D721Med (cell line): ENCODE results near the gene GGNBP2.

Source experiments
- DNase-seq: peaks from one replicate; pipeline ENCODE4 v3.0.0; 2011; ENCODE audit warnings: low spot score; ENCODE audit not compliant: insufficient read length
- FAIRE-seq: peaks from 2 replicates; lab custom pipeline; 2011; peaks lifted over from hg19 to GRCh38; lab: Jason Lieb, UNC
- TF ChIP-seq, protein P1 (sequence below): IDR thresholded peaks from 2 replicates; pipeline ENCODE4 v1.5.1; 2012; ENCODE audit warnings: mild to moderate bottlenecking, control low read depth; ENCODE audit not compliant: insufficient read depth; ENCODE audit errors: missing control alignments

The GGNBP2 gene

DNA sequence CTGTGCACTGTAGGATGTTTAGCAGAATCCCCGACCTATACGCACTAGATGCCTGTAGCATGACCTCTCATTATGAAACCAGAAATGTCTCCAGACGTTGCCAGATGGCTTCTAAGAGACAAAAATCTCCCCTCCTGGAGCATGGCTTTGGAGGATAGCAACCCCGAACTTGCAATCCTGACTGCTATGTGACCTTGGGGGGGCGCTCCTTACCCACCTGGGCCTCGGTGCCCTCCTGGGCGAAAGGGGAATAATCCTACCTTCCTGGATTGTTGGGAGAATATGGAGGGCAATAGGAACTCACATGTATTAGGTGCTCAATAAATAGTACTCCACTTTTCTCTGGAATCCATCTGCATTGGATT, 64.8 kb downstream of the GGNBP2 start:
- FAIRE-seq (no peak), DNase-seq (no peak)
- TF ChIP-seq, protein P1, sequence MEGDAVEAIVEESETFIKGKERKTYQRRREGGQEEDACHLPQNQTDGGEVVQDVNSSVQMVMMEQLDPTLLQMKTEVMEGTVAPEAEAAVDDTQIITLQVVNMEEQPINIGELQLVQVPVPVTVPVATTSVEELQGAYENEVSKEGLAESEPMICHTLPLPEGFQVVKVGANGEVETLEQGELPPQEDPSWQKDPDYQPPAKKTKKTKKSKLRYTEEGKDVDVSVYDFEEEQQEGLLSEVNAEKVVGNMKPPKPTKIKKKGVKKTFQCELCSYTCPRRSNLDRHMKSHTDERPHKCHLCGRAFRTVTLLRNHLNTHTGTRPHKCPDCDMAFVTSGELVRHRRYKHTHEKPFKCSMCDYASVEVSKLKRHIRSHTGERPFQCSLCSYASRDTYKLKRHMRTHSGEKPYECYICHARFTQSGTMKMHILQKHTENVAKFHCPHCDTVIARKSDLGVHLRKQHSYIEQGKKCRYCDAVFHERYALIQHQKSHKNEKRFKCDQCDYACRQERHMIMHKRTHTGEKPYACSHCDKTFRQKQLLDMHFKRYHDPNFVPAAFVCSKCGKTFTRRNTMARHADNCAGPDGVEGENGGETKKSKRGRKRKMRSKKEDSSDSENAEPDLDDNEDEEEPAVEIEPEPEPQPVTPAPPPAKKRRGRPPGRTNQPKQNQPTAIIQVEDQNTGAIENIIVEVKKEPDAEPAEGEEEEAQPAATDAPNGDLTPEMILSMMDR, result no peak

DNA sequence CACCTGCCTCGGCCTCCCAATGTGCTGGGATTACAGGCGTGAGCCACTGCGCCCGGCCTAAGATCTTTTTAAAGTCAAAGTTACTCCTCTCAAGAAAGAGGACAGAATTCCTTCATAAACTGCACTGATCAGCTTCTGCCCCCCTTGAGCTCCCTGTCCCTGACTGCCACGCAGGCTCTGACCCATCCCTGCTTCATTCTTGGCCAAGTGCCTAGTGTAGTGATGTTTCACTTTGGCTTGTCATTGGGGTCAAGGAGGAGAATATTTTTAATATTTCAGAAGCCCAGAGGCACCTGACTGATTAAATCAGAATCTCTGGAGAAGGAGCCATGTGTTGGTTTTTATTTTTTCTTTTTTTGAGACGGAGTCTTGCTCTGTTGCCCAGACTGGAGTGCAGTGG, 65.8 kb downstream of the GGNBP2 start:
- no peak for DNase-seq
- TF ChIP-seq, protein P1, result no peak
- FAIRE-seq, result no peak

DNA sequence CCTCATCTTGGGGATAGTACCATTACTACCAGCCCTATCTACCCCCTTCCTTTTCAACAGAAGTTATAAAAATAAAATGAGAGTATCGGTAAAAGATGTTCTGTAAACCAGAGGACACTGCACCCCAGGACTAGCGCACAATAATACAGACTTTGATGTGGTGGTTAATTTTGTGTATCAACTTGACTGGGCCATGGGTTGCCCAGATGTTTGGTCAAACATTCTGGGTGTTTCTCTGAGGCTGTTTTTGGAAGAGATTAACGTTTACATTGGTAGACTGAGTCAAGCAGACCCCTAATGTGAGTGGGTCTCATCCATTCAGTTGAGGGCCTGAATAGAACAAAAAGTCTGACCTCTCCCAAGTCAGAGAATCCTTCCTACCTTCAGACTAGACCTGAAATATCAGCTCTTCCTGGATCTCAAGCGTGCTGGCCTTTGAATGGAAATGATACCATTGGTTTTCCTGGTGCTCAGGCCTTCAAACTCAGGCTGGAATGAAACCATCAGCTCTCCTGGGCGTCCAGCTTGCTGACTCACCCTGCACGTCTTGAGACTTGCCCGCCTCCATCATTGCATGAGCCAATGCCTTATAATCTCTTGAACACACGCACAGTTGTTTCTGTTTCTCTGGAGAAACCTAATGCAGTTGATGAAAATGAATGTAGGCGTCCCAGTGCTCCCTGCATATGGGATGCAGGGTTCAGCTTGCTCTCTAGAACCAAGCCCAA, 66.8 kb downstream of the GGNBP2 start:
- TF ChIP-seq, protein P1, result no peak
- DNase-seq (no peak), FAIRE-seq (no peak)

DNA sequence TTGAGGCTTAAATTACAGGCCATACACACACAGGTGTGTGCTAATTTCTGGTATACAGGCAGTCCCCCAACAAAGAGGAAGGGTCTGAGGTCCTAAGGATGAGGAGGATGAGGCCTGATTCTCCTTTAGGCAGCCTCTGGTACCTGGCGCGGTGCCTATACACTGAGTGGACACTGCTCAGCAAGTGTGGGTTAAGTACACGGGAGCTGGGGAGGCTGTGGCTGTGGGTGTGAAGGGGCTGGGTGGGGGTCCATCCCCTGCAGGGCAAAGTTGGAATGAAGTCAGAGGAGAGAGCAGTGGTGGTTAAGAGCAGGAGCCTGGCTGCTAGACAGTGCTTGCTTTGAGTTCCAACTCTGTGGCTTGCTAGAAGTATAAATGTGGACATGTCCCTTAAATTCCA, 67.6 kb downstream of the GGNBP2 start:
- DNase-seq (no peak), FAIRE-seq (no peak)
- TF ChIP-seq, protein P1, result no peak

DNA sequence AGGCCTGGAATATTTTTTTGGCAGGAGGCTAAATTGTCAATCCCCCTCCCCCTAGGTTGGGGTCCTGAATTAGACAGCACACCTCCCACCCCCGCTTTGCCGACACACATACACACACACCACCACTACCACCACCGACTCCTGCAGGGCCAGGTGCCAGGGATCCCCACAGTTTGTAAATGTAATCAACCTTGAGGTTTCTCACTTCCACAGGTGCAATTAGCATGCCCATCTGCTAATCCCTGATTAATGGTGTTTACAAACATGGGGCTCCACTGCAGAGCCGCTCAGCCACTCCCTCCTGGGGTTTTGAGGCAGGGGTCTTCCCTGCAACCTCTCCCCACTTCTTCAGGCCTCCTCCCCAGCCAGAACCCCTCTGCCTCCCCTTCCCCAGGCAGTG, 68.4 kb downstream of the GGNBP2 start:
- no peak for FAIRE-seq

DNA sequence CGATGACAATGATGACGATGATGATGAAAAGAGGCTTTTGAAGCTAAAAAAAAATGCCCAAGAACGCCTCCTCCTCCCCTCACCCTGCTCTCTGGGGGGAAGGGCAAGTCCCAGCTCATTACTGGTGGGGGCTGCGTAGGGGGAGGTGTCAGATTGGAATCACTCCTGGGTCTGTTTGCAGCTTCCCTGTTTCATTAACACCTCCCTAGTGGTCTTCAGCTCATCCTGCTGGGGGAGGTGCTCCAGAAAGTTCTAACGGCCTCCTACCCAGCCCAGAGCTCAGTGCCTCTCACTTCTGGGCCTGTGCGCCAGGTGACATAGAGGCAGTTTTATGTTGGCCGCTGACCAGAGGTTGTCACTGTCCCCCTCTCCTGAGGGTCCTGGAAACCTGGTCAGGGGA, 69.4 kb downstream of the GGNBP2 start:
- TF ChIP-seq, protein P1, result no peak
- DNase-seq (no peak), FAIRE-seq (no peak)

More for the DNA sequence above, 68.4 kb downstream of the GGNBP2 start:
- TF ChIP-seq, protein P1, result no peak
- no peak for DNase-seq

DNA sequence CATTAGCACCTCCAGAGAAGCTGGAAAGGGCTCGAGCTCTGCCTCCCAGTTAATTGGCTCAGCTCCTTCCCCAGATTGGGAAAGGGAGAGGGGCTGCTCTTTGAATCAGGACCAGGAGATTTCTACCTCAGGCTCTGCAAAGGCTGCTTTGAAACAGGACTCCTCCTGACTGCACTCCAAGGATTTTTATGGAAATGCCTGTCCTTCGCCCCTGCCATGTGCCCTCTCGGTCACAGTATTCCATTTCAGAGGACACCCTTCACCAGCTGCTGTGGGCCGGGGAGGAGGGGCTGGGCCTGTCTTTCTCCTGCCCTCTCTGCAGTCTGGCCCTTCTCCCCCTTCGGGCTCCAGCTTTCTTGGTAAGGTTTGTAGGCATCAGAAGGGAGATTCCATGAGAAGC, 70.2 kb downstream of the GGNBP2 start:
- DNase-seq, result no peak
- FAIRE-seq, result no peak

More for the DNA sequence above, 70.2 kb downstream of the GGNBP2 start:
- TF ChIP-seq, protein P1, result no peak
